HG02870 (cell line): ENCODE results near the gene ATE1.

ENCODE experiments used
- ATAC-seq: cut with Tn5 transposase; IDR thresholded peaks from one replicate; pipeline ENCODE4 v1.9.1; 2021; ENCODE audit warnings: mild to moderate bottlenecking, moderate library complexity; ENCODE audit not compliant: unreplicated experiment

ATE1 gene

DNA sequence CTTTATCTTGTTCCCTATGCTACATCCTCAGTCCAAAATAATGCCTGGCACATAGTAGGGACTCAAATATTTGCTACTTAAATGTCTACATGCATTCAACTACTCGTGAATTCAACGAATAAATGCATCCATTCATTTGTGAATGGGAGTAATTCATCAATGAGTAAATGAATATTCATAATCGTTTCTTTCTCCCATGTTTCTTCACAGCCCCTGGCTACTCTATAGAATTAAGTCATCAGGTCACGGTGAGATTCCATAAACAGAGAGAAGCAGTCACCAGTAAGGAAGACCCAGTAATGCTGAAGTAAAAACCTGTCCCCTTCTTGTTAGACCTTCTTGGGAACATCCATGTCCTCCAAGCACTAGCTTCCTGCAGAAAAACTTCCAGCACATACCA, 48.4 kb downstream of the ATE1 start:
- ATAC-seq = no peak

DNA sequence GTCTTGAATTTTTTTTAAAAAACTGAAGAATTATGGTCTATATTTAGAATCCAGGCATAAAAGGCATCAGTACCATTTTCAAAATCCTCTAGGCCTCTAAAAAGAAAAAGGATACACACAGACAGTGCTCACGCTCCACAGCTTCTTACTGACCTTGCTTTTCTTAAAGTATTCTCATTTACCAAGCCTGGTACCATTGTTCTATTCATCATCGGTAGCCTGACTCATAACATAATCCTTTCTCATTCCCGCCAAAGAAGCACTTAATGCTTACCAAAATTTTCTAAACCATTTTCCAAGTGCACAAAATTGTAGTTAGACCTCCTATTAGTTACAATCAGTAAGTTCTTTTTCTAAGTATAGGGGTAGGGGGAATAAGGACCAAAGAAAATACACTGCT, 54.6 kb downstream of the ATE1 start:
- no peak for ATAC-seq

DNA sequence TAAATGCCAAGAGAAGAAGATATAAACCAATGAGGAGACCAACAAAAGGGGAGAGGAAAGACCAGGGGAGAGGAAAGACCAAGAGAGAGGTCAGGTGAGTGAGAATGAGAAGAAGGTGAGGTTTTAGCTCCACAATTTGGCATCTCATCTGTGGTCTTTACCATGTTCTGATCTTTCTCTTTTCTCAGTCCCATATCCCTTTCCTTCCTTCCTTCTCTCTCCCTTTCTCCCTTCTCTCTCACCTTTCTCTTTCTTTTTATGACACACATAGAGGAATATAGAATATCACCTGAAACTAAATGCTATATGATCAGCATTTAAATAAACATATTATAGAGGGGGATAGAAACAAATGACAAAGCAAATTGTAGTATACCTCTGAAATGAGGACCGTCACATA, 57.4 kb downstream of the ATE1 start:
- no peak for ATAC-seq

- no peak for ATAC-seq
These were observed 62.3 kb downstream of the ATE1 start for GRCh38 chr10:121865554-121865953.

GRCh38 chr10:121864653-121865052, 63.2 kb downstream of the ATE1 start:
- no peak for ATAC-seq

- no peak for ATAC-seq
These were observed 63.7 kb downstream of the ATE1 start for GRCh38 chr10:121864168-121864567.

DNA sequence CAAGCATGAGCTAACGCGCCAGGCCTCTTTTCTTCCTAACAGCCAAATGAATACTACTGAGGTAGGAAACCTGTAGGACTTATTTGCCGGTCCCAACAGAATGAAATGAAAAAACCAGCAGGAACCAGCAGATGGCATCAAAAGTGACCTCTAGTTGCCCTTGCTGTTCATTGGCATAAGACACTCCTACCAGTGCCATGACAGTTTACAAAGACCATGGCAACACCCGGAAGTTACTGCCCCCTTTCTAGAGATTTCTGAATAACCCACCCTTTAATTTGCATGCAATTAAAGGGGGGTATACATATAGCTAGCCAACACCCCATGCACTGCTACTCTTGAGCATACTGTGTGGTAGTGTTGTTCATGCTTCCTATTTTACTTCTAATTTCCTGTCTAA, 65.2 kb downstream of the ATE1 start:
- no peak for ATAC-seq

- ATAC-seq = no peak
These were observed 65.8 kb downstream of the ATE1 start for GRCh38 chr10:121862042-121862441.

DNA sequence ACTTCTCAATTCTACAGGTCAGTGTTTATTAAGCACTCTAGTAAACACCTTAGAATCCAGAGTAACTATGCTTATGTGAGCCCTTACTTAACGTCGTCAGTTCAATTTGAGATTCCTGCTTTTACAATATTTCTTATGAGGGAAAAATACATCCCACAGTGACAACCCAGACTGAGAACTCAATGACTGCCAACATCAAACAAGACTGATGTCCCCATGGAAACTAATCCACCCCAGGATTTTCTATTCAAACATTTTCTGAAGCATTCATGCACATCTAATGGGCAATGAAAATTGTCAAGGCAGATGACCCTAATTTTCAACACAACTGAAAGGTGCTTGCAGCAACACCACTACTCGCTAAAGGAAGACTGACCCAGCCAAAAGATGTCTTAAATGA, 67.0 kb downstream of the ATE1 start:
- ATAC-seq = no peak

DNA sequence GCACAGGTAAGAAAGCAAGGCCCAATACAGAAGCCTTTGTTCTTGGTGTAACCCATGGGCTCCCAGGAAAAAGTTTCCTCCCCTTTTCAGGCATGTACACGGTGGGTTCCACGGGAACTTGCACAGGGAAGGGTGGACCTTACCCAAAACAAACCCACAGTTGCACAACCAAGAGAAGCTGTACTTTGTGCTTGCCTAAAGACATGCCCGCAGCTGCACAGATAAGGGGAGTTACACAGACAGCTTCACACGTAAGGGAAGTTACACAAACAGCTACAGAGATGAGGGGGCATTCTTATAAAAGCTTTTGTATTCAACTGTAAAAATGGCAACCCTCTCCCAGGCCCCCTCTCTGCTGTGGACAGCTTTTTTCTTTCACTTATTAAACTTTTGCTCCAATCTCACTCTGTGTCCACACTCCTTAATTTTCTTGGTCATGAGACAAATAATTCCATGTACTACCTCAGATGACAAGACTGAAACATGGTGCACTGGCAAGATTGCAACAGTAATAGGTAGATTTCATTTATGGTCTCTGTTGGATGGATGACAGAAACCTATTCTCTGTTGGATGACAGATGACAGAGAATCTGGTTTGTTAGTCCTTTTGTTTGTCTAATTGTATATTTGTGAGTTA, 72.9 kb downstream of the ATE1 start:
- ATAC-seq = no peak

DNA sequence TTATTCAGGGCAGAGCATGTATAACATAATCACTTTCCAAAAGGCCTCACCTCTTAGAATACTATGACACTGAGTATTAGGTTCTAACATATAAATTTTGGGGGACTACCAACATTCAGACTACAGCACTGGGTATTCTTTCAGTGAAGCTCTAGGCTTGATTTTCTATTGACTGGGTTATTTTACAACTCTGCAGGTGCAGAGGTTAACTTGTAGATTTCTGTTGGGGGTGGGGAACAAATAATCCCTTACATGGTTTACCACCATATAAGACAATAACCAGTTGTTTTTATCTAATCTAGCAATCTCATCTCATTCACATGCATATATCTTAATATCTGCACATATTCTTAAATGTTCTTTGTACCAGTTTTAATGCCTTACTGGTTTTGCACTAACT, 73.9 kb downstream of the ATE1 start:
- no peak for ATAC-seq

DNA sequence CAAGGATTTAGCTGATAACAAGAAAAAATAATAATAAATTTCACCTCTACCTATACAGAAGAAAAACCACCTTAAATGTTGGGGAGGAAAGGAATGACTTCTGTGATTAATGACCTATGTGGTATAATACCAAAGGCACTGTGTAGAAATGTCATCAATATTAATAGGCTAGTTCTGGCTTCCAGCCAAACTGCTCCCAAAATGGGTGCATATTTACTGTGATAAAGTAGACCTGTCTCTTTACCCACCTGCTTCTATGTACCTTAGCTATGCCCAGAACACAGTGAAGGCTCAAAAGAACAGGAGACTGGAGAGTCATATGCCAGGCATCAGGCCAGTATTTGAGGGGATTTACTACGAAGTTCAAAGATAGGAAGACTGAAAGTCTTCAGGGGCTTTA, 76.0 kb downstream of the ATE1 start:
- no peak for ATAC-seq

GRCh38 chr10:121848082-121848481, 79.7 kb downstream of the ATE1 start:
- ATAC-seq = no peak

DNA sequence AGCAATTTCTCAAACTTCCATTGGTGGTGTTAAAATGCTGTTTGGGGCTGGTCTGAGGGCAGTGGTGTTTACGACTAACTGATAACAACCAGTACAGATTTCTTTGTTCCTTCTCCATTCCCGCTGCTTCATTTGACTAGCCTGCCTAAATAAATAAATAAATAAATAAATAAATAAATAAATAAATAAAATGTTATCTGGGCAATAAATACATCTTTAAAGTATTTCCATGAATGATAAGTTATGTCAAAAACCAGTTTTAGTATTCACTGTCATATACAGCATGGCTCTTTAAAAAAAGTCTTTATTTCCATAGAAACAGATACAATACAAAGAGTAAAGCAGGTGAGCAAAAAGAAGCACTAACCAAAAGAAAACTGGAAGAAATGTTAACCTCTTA, 81.3 kb downstream of the ATE1 start:
- ATAC-seq = no peak

GRCh38 chr10:121845044-121845784, 82.6 kb downstream of the ATE1 start:
- no peak for ATAC-seq

DNA sequence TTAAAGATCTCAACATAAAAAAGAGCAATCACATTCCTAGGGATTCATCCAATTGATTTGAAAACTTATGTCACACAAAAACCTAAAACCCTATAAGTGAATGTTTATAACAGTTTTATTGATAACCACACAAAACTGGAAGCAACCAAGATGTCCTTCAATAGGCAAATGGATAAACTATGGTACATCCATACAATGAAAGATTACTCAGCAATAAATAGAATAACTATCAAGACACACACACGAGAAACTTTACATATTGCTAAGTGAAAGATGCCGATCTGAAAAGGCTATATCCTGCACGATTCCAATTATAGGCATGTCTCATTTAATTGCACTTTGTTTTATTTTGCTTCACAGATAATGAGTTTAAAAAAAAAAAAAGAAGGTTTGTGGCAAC, 83.3 kb downstream of the ATE1 start:
- no peak for ATAC-seq

DNA sequence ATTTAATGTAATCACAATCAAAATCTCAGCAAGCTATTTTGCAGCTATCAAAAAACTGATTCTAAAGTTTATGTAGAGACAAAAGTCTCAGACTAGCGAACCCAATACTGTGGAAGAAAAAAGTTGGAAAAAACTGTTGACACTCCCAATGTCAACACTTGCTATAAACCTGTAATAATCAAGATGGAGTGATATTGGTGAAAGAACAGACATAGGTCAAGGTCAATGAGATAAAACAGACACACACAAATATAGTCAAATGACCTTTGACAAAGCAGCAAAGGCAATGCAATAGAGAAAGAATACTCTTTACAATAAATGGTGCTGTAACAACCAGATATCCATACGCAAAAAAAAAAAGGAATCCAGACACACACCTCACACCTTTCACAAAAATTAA, 84.5 kb downstream of the ATE1 start:
- ATAC-seq = no peak

GRCh38 chr10:121841862-121842261, 86.0 kb downstream of the ATE1 start:
- no peak for ATAC-seq

GRCh38 chr10:121838931-121839330, 88.9 kb downstream of the ATE1 start:
- ATAC-seq = no peak

DNA sequence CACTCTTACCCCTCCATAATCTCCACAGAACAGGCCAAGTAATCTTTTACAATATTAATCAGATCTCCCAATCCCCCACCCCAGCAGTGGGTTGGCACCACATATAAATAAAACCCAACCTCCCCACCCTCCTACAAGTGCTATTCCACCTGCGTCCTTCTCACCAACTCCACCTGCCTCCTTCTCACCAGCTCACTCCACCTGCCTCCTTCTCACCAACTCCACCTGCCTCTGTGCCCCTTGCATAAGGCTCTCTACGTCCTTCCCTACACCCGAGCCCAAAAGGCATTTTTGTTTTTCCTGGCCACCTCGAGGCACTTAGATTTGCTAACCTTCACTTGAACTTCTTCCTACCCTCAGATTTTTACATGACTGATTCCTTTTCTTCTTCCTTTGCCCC, 89.7 kb downstream of the ATE1 start:
- ATAC-seq = no peak

DNA sequence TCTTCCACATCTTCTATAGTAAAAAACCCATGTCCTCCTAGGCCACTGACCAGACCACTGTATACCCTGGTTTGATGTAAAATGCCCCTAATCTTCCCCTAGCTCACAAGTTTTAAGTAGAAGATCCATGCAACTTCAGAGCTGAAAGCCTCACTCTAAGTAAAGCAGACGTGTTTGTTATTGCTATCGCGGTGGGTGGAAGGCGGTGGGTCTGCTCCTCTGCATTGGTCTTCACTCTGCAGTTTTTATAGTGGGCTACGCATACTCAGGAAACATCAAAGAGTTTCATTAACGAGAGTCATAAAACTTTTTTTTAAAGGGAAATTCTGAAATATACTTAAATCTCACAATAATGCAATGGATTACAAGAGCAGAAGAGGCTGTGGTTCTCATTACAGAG, 91.7 kb downstream of the ATE1 start:
- ATAC-seq = no peak

DNA sequence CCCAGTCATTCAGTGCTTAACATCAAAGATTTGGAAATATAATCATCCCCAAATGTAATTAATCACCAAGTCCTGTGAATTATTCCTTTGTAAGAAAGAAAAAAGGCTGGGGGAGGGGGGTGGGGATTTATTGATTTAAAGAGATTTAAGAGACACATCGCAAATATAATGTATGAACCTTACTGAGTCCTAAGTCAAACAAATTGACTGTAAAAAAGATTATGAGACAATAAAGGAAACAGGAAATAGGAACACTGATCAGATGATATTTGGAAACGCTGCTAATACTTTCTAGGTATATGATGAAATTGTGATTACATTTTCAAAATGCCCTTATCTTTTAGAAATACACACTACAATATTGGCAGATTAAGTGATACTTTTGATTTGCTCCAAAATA, 92.5 kb downstream of the ATE1 start:
- ATAC-seq = no peak

GRCh38 chr10:121834757-121835156, 93.1 kb downstream of the ATE1 start:
- ATAC-seq = no peak
